GM21381 (cell line): Measurements from ENCODE around the gene IER5L.
"Not testable (repeated sequence)": the region's sequence is repeated elsewhere in the genome, so short reads cannot be mapped to it uniquely, and the experiment has no call there.

Source experiments
- ATAC-seq: cut with Tn5 transposase; IDR thresholded peaks from one replicate; pipeline ENCODE4 v1.9.1; 2021; ENCODE audit warnings: mild to moderate bottlenecking, moderate library complexity; ENCODE audit not compliant: unreplicated experiment

Gene IER5L

GRCh38 chr9:129163198-129163670, 14.8 kb downstream of the IER5L start:
- not testable (repeated sequence) for ATAC-seq

DNA sequence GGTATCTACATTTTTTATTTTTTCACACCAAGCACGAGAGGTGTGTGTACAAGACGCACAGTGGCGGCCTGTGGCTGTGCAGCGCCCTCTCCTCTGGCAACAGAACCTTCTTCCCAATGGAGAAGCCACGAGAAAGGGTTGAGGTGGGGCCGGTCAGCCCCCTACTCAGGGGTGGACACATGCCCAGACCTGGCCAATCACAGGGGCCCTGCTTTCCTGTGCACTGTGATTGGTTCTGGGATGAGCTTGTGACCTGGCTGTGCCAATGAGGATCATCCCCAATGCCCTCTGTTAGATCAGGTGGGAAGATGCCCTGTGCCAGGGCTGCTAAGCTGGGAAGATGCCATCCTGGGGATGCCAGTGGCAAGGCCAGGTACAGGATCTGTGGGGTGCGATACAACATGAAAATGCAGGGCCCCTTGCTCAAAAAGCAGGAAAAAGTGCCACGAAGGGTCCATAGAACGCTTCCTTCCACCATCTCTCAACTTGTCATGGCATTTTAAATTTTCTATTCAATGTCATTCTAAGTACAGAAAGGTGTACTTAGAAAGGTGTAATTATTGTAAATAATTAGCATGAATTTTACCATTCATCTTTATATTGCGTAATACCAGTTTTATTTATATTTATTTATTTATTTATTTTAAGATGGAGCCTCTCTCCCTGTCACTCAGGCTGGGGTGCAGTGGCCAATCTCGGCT, 15.4 kb downstream of the IER5L start:
- ATAC-seq, result no peak

DNA sequence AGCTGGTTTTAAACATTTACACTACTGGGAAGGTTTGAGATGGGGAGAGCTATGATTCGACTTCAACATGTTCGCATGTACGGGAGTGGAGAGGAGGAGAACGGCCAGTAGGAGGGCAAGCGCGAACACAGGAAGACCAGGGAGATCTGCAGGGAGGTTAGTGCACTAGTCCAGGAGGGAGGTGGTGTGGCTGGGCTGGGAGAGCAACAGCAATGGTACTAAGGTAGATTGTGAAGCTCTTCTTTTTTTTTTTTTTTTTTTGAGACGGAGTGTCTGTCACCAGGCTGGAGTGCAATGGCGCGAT, 16.6 kb downstream of the IER5L start:
- ATAC-seq, result no peak

DNA sequence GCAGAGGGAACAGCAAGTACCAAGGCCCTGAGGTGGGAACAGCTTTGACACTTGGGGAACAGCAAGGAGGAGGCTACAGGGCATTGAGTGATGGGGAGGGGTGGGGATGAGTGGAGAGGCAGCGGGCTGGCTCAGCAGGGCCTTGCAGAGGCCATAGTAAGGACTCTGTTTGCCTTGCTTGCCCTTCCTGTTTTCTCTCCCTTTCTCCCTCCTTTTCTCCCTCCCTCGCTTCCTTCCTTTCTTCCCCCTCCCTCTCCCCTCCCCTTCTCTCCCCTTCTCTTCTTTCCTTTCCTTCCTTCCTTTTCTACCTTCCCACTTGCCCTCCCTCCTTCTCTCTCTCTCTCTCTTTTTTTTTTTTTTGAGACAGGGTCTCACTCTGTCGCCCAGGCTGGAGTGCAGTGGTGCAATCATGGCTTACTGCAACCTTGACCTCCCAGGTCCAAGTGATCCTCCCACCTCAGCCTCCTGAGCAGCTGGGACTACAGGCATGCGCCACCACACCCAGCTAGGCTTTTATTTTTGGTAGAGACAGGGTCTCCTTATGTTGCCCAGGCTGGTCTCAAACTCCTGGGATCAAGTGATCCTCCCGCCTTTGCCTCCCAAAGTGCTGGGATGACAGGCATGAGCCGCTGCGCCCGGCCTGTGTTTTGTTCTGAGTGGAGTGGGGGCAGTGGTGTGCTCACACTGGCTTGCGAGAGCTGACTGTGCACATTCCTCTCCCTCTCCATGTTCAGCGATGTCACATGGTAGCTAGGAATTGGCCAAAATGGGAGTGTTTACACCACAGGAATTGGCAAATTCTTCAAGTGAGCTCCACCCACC, 17.1 kb downstream of the IER5L start:
- no peak for ATAC-seq

DNA sequence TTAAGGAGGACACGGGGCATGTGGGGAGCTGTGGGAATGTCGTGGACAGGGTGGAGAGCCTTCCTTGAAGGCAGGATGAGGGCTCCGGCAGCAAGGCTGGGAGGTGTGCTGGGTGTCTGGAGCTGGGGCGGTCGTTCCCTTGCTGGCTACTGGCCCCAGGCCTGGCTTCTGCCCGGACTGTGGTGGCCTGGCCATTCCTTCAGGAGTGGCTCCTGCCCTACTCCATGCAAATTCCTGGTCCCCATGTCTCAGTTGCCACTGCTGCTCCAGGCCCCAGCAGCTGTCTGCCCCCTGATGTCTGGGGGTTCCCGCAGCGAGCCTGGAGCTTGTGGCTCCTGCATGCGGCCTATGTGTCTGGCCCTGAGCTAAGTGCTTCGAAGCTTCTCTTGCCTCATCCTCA, 21.9 kb downstream of the IER5L start:
- ATAC-seq, result no peak

- no peak for ATAC-seq
Observed at GRCh38 chr9:129154866-129155477, 23.1 kb downstream of the IER5L start.

DNA sequence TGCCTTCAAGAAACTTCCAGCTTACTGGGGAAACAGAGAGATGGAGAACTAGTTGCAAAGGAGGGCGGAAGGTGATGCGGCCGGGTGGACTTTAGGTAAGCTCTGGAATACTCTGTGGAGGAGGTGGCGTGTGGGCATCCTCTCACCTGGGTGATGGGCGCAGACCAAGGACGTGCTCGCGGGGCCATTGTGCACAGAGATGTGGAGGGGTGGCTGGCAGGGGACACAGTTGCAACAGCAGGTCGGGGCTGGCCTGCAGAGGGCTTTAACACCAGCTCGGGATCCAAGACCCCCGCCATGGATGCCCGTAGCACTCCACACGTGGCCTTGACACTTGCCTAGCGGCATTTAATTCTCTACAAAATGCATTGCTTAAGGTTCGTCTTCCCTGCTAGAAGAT, 26.6 kb downstream of the IER5L start:
- no peak for ATAC-seq

GRCh38 chr9:129150672-129151211, 27.3 kb downstream of the IER5L start:
- ATAC-seq, result no peak

- no peak for ATAC-seq
Observed at GRCh38 chr9:129150122-129150521, 27.9 kb downstream of the IER5L start.

DNA sequence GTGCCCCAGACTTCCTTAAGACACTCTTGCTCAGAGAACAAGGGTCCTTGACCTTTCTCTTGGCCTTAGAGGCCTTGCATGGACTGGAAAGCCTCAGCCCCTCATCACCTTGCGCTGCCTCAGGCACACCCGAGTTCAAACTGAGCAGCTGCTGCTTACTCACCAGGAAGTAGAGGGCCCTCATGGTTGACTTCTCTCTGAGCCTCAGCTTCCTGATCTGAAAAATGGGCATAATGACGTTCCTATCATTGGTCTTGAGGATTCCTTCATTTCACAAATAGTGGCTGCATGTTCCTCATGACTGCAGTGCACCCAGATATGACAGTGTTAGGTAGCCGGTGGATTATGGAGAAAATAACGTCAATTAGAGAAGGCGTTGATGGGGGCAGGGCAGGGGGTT, 28.6 kb downstream of the IER5L start:
- ATAC-seq, result no peak

- no peak for ATAC-seq
Observed at GRCh38 chr9:129148463-129149204, 29.4 kb downstream of the IER5L start.

DNA sequence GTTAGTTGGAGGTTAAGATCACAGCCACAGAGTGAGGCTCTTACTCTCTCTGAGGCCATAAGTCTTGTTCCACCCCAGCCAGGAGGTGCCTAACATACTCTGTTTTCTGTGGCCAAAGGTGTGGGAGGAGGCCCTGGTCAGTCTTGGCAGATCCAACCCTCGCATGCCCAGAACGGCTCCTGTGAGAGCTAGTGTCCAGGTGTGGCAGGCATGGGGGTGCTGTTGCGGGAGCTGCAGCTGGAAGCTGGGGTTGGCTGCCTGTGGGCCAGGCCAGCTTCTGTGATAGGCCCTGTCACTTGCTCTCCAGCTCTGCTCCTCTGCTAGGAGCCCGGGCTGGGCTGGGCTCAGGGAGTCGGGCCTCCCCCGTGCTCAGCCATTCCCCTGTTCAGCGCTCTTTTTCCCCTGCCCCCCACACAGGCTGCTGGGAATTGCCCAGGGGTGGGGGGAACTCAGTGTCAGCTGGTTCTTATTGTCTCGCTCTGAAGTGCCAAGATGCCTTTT, 31.6 kb downstream of the IER5L start:
- no peak for ATAC-seq

GRCh38 chr9:129145841-129146292, 32.2 kb downstream of the IER5L start:
- no peak for ATAC-seq

DNA sequence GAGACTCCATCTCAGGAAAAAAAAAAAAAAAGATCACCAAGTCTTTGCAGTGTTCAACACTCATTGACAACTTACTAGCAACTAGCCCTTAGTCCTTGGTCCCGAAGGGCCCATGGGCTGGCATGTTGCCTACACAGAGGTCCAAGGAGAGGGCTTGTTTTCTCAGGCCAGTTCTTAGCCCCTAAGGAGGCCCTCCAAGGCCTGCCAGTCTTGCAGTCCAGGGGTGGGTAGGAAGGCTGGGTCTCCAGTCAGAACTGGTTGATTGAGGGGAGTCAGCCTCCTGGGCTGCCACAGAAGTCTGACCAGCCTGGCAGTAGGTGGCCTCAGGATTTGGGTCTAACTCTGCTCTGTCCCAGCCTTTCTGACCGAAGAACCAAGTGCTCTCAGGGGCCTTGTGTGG, 32.7 kb downstream of the IER5L start:
- ATAC-seq, result no peak

GRCh38 chr9:129143031-129143927, 34.8 kb downstream of the IER5L start:
- ATAC-seq, result no peak

DNA sequence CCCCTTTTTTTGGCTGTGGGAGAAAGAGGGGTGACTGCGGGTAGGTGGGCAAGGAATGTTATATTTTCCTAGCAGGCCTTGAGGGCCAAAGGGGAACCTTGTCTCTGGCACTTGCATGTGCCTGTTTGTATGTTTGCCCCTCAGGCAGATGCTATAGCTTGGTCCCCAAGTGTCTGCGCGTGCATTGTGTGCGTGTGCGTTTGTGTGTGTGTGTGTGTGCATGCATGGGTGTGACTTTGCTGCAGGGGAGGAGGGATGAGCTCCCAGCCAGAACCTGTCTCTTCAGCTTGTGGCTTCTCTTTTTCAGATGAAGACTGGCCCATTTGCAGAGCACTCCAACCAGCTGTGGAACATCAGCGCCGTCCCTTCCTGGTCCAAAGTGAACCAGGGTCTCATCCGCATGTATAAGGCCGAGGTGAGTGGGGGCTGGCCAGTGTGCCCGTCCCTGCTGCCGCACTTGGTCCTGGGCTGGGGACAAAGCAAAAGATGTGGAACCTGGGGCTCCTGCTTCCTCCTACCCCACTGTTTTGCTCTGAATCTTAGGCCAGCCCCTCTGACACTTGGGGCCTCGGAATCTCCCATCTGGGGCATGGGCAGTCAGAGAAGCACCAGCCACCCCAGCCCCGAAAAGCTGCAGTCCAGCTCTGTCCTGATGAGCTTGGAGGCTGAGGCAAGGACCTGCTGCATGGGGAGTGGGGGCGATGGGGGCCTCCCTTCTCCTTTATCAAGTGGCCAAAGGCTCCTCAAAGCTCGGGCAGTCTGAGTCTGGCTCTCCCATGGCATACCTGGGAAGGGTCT, 35.7 kb downstream of the IER5L start:
- ATAC-seq, result no peak

- no peak for ATAC-seq
Observed at GRCh38 chr9:129141066-129142041, 36.7 kb downstream of the IER5L start.
